LNCAP (cell line): ENCODE data around the gene CCR5.

Experiments
- TF ChIP-seq, protein P1 (sequence below): fragments of 450-650 bp; IDR thresholded peaks from 2 replicates; pipeline ENCODE4 v1.5.1; 2017; ENCODE audit warnings: mild to moderate bottlenecking

Gene CCR5

DNA sequence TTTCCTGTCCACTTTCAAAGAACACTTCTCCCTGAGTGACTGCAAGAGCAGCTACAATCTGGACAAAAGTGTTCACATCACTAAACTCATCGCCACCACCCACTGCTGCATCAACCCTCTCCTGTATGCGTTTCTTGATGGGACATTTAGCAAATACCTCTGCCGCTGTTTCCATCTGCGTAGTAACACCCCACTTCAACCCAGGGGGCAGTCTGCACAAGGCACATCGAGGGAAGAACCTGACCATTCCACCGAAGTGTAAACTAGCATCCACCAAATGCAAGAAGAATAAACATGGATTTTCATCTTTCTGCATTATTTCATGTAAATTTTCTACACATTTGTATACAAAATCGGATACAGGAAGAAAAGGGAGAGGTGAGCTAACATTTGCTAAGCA is 38.1 kb downstream of the CCR5 start:
- TF ChIP-seq, protein P1, sequence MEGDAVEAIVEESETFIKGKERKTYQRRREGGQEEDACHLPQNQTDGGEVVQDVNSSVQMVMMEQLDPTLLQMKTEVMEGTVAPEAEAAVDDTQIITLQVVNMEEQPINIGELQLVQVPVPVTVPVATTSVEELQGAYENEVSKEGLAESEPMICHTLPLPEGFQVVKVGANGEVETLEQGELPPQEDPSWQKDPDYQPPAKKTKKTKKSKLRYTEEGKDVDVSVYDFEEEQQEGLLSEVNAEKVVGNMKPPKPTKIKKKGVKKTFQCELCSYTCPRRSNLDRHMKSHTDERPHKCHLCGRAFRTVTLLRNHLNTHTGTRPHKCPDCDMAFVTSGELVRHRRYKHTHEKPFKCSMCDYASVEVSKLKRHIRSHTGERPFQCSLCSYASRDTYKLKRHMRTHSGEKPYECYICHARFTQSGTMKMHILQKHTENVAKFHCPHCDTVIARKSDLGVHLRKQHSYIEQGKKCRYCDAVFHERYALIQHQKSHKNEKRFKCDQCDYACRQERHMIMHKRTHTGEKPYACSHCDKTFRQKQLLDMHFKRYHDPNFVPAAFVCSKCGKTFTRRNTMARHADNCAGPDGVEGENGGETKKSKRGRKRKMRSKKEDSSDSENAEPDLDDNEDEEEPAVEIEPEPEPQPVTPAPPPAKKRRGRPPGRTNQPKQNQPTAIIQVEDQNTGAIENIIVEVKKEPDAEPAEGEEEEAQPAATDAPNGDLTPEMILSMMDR: no peak

DNA sequence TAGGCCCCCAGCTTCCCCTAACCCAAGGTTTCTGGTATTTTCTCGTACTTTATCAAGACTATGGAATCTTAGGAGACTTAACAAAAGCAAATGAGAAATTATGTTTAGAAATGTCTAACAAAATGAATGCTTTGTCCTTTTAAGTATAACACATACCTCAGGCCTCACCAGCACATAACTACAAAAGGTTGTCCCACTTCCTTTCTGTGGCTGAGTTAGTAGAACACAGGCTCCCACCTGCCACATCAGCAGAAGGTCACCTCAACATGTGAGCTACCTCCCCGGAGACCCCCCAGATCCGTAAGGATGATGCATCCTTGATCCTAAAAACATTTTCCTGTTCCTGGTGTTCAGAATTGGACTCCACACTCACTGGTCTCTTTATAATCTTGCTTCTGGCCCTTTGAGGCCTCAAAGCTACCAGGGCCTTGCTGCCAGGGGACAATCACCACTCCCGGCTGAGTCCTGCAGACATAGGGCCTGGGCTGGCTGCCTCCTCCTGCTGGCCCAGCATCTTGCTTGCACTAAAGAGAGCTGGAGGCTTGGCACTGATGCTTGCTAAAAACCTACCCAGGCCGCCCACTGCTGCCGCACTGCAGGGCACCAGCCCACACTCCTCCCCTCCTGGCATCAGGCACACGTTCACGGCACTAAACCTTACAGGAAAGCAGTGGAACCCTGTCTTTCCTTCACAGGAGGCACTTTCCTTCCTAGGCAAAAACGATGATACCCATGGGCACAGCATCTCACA is 39.2 kb downstream of the CCR5 start:
- TF ChIP-seq, protein P1: no peak

DNA sequence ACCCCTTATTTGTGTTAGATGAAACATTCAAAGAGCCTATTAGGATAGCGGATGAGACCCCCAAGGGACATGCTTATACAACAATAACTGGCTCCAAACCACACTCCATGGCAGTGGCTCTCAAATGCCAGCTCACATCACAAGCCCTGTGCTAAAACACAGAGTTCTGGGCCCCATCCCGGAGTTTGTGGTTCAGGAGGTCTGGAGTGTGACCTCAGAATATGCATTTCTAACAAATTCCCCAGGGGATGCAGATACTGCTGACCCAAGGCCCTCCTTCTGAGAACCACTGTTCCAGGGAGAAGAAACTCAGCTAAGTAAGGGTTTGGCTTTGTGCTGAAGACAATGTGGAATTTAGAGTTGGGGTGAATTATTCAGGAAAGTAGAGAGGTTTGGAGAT is 39.9 kb downstream of the CCR5 start:
- TF ChIP-seq, protein P1: no peak

DNA sequence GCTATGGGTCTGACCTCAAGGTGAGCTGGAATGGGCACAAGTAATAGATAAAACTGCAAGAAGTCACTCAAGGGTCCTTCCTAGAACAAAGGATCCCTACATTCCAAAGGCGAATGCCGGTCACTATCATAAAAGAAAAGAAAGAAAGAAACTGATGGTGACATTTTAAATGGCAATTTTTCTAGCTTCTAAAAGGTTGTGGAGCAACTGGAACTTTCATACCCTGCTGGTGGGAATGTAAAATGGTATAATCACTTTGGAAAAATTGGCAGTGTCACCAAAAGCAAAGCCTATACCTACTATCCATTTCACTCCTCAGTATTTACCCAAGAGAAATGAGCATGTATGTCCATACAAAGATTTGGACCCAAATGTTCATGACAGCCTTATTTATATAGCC is 40.5 kb downstream of the CCR5 start:
- TF ChIP-seq, protein P1: no peak

DNA sequence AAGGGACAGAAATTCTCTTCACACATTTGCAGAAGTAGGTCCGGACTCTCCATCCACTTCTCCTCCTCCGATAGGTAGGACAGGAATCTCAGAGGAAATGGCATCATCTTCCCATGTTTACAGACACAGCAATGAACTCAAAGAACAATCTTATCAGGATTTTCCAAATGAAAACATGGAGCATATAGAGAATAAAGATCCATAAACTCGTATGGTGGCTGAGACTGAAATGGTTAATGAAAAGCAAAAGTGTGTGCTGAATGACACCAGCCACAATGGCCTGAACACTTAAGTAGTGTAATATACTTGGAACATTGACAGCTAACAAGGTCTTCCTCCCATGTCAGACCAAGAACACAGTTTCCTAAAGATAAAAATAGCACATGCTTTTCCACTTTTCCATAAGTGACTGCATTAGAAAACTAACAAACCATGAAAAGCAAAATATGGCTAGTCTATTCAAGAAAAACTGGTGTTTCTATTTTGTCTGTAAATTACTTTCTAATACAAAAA is 42.1 kb downstream of the CCR5 start:
- TF ChIP-seq, protein P1: no peak

DNA sequence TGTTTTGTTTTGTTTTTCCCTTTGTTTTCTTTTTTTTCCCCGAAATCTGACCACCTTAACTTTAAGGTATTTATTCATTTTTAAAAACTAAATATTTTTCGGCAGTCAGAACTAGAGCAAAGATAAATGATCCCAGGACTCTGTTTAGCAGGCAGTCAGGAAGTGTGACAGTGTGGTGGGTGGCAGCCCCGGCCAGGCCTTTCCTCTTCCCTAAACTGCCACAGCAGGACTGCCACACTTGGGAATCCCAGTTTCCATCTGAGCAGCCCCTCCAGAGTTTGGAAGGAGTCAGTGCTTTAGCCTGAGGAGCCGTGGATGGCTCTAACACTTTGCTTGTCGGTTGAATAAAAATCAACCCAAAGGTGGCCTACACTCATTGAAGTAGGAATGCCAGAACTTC is 43.2 kb downstream of the CCR5 start:
- TF ChIP-seq, protein P1: no peak

DNA sequence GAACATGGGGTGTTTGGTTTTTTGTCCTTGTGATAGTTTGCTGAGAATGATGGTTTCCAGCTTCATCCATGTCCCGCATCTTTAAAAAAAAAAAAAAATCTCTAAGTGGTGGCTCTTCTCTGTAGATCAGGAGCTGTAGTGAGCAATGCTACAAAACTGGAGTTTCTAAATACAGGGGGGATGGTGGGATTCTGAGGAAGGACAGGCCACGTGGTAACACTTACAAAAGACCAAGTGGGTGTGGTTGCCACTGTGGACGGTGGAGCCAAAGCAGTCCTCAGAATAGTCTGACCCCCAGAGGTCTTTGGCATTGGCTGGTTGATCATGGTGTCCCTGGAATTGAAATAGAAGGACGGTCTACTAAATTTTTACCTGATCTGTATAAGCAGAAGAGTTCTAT is 44.0 kb downstream of the CCR5 start:
- TF ChIP-seq, protein P1: no peak
